ENCODE results near the gene EML1.

The EML1 gene

DNA sequence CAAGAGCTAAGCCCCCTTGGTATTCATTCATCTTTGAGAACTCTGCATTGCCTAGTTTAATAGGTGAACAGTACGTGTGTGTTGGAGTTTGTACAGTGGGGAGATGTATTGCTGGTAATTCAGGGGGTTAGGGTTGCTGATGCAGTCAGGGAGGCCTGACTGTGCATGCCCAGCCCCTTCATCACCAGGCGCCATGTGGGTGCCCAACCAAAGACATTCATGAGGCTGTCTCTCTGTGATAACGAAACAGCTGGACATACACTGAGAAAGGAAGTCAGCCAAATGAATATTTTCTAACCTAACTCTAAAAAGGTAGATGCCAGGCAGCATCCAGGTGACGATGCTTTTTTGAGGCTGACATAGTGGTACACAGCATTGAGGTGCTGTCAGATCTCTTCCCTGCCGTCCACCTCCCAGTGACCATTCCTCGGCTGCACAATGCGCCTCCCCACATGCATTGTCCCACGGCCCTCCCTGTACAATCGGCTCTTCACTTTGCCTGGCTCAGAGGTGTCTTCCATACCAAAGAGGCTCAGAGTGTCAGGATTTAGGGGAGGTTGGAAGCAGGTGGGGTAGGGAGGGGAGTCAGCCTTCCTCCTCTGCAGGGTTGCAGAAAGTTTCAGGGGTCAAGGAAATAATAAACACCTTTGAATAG is 19.0 kb downstream of the EML1 start:
- TF ChIP-seq TARDBP (IDR thresholded peaks at IDR 0.05) (no peak), LEF1 (IDR thresholded peaks at IDR 0.05; ENCODE audit: borderline replicate concordance) (no peak), SP1 (IDR thresholded peaks at IDR 0.05) (no peak), BHLHE40 (IDR thresholded peaks at IDR 0.05; ENCODE audit: borderline replicate concordance) (no peak), ARNT (IDR thresholded peaks at IDR 0.05) (no peak), SUZ12 (IDR thresholded peaks at IDR 0.05) (no peak), NFRKB (IDR thresholded peaks at IDR 0.05) (no peak), ELF4 (IDR thresholded peaks at IDR 0.05) (no peak), ZNF384 (IDR thresholded peaks at IDR 0.05) (no peak), FOXA1 (IDR thresholded peaks at IDR 0.05) (no peak), FOXM1 (IDR thresholded peaks at IDR 0.05; ENCODE audit: borderline replicate concordance) (no peak), L3MBTL2 (conservative IDR thresholded peaks at IDR 0.05) (no peak), HDGF (IDR thresholded peaks at IDR 0.05; ENCODE audit: borderline replicate concordance) (no peak), CTBP1 (IDR thresholded peaks at IDR 0.05; ENCODE audit: borderline replicate concordance) (no peak), FOXK2 (IDR thresholded peaks at IDR 0.05) (no peak)
- TF ChIP-seq, protein P1, sequence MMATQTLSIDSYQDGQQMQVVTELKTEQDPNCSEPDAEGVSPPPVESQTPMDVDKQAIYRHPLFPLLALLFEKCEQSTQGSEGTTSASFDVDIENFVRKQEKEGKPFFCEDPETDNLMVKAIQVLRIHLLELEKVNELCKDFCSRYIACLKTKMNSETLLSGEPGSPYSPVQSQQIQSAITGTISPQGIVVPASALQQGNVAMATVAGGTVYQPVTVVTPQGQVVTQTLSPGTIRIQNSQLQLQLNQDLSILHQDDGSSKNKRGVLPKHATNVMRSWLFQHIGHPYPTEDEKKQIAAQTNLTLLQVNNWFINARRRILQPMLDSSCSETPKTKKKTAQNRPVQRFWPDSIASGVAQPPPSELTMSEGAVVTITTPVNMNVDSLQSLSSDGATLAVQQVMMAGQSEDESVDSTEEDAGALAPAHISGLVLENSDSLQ (IDR thresholded peaks at IDR 0.05), result no peak
- ChIA-PET CTCF (no interaction called here), POLR2A (no interaction called here)
- no peak for DNase-seq (ENCODE audit: extremely low spot score)

DNA sequence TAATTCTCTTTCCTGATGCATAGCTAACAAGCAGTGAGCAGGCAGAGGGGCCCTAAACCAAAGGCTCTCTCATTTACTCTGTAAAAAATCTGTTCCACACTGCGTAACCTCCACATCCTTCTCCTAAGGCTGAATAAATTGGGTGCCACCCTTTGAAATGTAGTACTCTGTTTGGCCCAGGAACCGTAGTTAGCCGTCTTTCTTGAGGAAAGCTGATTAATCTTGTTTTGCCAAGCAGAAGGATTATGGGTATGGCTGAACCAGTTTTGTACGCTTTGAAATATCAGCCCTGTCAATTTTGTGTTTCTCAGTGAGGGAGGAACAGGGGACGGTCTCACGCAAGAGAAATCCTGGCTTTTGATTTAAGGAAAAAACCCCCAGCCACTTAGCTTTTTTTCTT is 19.7 kb downstream of the EML1 start:
- ChIA-PET POLR2A (no interaction called here), CTCF (no interaction called here)
- TF ChIP-seq HDGF (IDR thresholded peaks at IDR 0.05; ENCODE audit: borderline replicate concordance), result no peak
- no peak for TF ChIP-seq TARDBP (IDR thresholded peaks at IDR 0.05)
- TF ChIP-seq NFRKB (IDR thresholded peaks at IDR 0.05), result no peak
- TF ChIP-seq FOXM1 (IDR thresholded peaks at IDR 0.05; ENCODE audit: borderline replicate concordance), result no peak
- TF ChIP-seq FOXK2 (IDR thresholded peaks at IDR 0.05), result no peak
- TF ChIP-seq, protein P1 (IDR thresholded peaks at IDR 0.05), result no peak
- TF ChIP-seq CTBP1 (IDR thresholded peaks at IDR 0.05; ENCODE audit: borderline replicate concordance), result no peak
- no peak for TF ChIP-seq FOXA1 (IDR thresholded peaks at IDR 0.05)
- no peak for TF ChIP-seq ZNF384 (IDR thresholded peaks at IDR 0.05)
- no peak for TF ChIP-seq L3MBTL2 (conservative IDR thresholded peaks at IDR 0.05)
- no peak for TF ChIP-seq BHLHE40 (IDR thresholded peaks at IDR 0.05; ENCODE audit: borderline replicate concordance)
- no peak for TF ChIP-seq ELF4 (IDR thresholded peaks at IDR 0.05)
- TF ChIP-seq ARNT (IDR thresholded peaks at IDR 0.05), result no peak
- no peak for TF ChIP-seq SUZ12 (IDR thresholded peaks at IDR 0.05)
- no peak for TF ChIP-seq SP1 (IDR thresholded peaks at IDR 0.05)
- no peak for TF ChIP-seq LEF1 (IDR thresholded peaks at IDR 0.05; ENCODE audit: borderline replicate concordance)
- no peak for DNase-seq (ENCODE audit: extremely low spot score)

DNA sequence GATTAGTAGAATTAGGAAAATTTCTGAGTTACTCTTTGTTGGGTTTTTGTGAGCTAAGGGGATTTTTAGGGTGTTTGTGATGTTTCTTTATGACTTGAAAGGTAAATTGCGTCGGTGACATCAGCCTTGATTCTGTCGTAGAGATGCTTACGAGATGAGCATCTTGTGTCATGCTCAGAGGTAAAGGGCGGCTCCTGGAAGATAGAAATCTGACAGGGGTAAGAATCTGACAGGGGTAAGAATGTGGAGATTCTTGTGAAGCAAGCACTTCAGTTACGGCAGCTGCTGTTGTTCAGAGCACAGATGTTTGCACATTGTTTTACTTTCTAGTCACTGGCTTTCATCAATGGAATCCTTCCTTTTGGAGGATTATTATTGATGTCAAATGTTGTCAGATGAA is 22.5 kb downstream of the EML1 start:
- no peak for TF ChIP-seq ELF4 (IDR thresholded peaks at IDR 0.05)
- no peak for TF ChIP-seq NFRKB (IDR thresholded peaks at IDR 0.05)
- no peak for TF ChIP-seq CTBP1 (IDR thresholded peaks at IDR 0.05; ENCODE audit: borderline replicate concordance)
- no peak for TF ChIP-seq TARDBP (IDR thresholded peaks at IDR 0.05)
- no peak for TF ChIP-seq BHLHE40 (IDR thresholded peaks at IDR 0.05; ENCODE audit: borderline replicate concordance)
- no peak for TF ChIP-seq L3MBTL2 (conservative IDR thresholded peaks at IDR 0.05)
- TF ChIP-seq SP1 (IDR thresholded peaks at IDR 0.05), result no peak
- TF ChIP-seq ZNF384 (IDR thresholded peaks at IDR 0.05), result no peak
- TF ChIP-seq, protein P1 (IDR thresholded peaks at IDR 0.05), result no peak
- TF ChIP-seq FOXK2 (IDR thresholded peaks at IDR 0.05), result no peak
- TF ChIP-seq FOXA1 (IDR thresholded peaks at IDR 0.05), result no peak
- ChIA-PET POLR2A (no interaction called here), CTCF (interaction anchor here (1.1 kb wide), 1 partner anchor 11 kb away, joined by 3 read pairs; no protein-coding TSS in a partner anchor)
- no peak for DNase-seq (ENCODE audit: extremely low spot score)

DNA sequence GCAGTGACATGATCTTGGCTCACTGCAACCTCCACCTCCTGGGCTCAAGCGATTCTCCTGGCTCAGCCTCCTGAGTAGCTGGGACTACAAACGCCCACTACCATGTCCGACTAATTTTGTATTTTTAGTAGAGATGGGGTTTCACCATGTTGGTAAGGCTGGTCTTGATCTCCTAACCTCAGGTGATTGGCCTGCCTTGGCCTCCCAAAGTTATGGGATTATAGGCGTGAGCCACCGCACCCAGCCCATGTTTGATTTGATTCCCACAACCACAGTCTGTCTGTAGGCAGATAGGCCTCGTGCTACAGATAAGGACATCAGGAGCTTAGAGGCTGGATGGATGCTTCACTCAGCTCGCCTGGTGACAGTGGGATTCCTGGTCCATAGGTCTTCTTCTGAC is 23.0 kb downstream of the EML1 start:
- ChIA-PET CTCF (interaction anchor here (1.1 kb wide), 1 partner anchor 12 kb away, joined by 3 read pairs; no protein-coding TSS in a partner anchor), POLR2A (interaction anchor here (1.3 kb wide), 1 partner anchor 335 kb away, joined by 3 read pairs; the partner anchor contains the start of gene SETD3)
- no peak for TF ChIP-seq NFRKB (IDR thresholded peaks at IDR 0.05)
- no peak for TF ChIP-seq FOXK2 (IDR thresholded peaks at IDR 0.05)
- TF ChIP-seq ELF4 (IDR thresholded peaks at IDR 0.05), result no peak
- TF ChIP-seq BHLHE40 (IDR thresholded peaks at IDR 0.05; ENCODE audit: borderline replicate concordance), result no peak
- TF ChIP-seq, protein P1 (IDR thresholded peaks at IDR 0.05), result no peak
- DNase-seq (ENCODE audit: extremely low spot score), result no peak

DNA sequence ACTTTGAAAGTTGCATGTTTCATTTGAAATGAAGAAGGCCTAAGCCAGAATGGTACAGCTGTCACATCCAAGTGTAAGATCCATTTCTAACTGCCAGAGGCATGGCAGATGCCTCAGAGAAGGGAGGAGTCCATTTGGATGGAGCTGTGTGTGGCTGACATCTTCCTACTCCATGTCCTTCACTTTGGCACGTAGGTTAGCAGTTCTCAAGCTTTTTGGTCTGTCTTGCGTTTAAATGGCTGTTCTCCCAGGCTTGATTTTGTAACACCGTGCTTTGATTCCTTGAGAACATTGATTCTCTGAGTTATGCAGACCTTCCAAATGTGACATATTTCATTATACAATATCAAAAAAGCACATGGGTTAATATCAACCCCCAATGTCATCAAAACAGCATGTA is 23.4 kb downstream of the EML1 start:
- ChIA-PET POLR2A (interaction anchor here (1.3 kb wide), 1 partner anchor 336 kb away, joined by 3 read pairs; the partner anchor contains the start of gene SETD3), CTCF (interaction anchor here (1.1 kb wide), 1 partner anchor 12 kb away, joined by 3 read pairs; no protein-coding TSS in a partner anchor)

More for the DNA sequence above, 23.4 kb downstream of the EML1 start:
- no peak for TF ChIP-seq LEF1 (IDR thresholded peaks at IDR 0.05; ENCODE audit: borderline replicate concordance)
- TF ChIP-seq, protein P1 (IDR thresholded peaks at IDR 0.05), result no peak
- no peak for TF ChIP-seq NFRKB (IDR thresholded peaks at IDR 0.05)
- TF ChIP-seq FOXM1 (IDR thresholded peaks at IDR 0.05; ENCODE audit: borderline replicate concordance), result no peak
- no peak for TF ChIP-seq ARNT (IDR thresholded peaks at IDR 0.05)
- TF ChIP-seq L3MBTL2 (conservative IDR thresholded peaks at IDR 0.05), result no peak
- no peak for TF ChIP-seq BHLHE40 (IDR thresholded peaks at IDR 0.05; ENCODE audit: borderline replicate concordance)
- no peak for TF ChIP-seq SP1 (IDR thresholded peaks at IDR 0.05)
- DNase-seq (ENCODE audit: extremely low spot score), result no peak

Measured in HEK293T (cell line).